Stimulated activated CD8-positive, alpha-beta memory T cell treated with anti-CD3 and anti-CD28 coated beads, Interleukin-12 subunit alpha, Interleukin-12 subunit beta, amount 100 ng/mL, for 24 hours (primary cell): Measurements from ENCODE around the gene SPTBN5.
"Not testable (repeated sequence)": the region's sequence is repeated elsewhere in the genome, so short reads cannot be mapped to it uniquely, and the experiment has no call there.

ENCODE experiments used
- DNase-seq: peaks from one replicate; pipeline ENCODE4 v3.0.0-alpha.2; 2020; ENCODE audit errors: extremely low read depth

Gene SPTBN5

GRCh38 chr15:41847206-41847605 is 46.6 kb downstream of the SPTBN5 start:
- DNase-seq: no peak

GRCh38 chr15:41844814-41845213 is 49.0 kb downstream of the SPTBN5 start:
- no peak for DNase-seq

GRCh38 chr15:41843571-41843970 is 50.3 kb downstream of the SPTBN5 start:
- no peak for DNase-seq

GRCh38 chr15:41842229-41842628 is 51.6 kb downstream of the SPTBN5 start:
- no peak for DNase-seq

- no peak for DNase-seq
Measured at GRCh38 chr15:41841131-41841530, 52.7 kb downstream of the SPTBN5 start.

GRCh38 chr15:41840673-41841072 is 53.2 kb downstream of the SPTBN5 start:
- DNase-seq: no peak

GRCh38 chr15:41839781-41840491 is 53.9 kb downstream of the SPTBN5 start:
- DNase-seq: no peak

GRCh38 chr15:41838400-41838897 is 55.4 kb downstream of the SPTBN5 start, which contains the start of gene PLA2G4B:
Gene PLA2G4B, plus strand, starts transcription at chr15:41838847. Its CDS starts 67 bp downstream, at chr15:41838914.
- DNase-seq: no peak

- DNase-seq: no peak
Measured at GRCh38 chr15:41836713-41837454, 57.0 kb downstream of the SPTBN5 start.

GRCh38 chr15:41836073-41836472 is 57.8 kb downstream of the SPTBN5 start:
- no peak for DNase-seq

- DNase-seq: no peak
Measured at GRCh38 chr15:41834096-41834495, 59.8 kb downstream of the SPTBN5 start.

GRCh38 chr15:41832875-41833274 is 61.0 kb downstream of the SPTBN5 start:
- no peak for DNase-seq

- DNase-seq: no peak
Measured at GRCh38 chr15:41832208-41832607, 61.6 kb downstream of the SPTBN5 start.

- DNase-seq: not testable (repeated sequence)
Measured at GRCh38 chr15:41831291-41831690, 62.6 kb downstream of the SPTBN5 start.

- DNase-seq: no peak
Measured at GRCh38 chr15:41829959-41830646, 63.8 kb downstream of the SPTBN5 start.

GRCh38 chr15:41828807-41829141 is 65.1 kb downstream of the SPTBN5 start:
- DNase-seq: no peak

- DNase-seq: peak; percentile 89
Measured at GRCh38 chr15:41827880-41828806, 65.7 kb downstream of the SPTBN5 start, which contains the start of gene JMJD7. Gene JMJD7, plus strand, starts transcription at chr15:41828092. Its CDS starts 33 bp downstream, at chr15:41828125.

- no peak for DNase-seq
Measured at GRCh38 chr15:41827290-41827879, 66.5 kb downstream of the SPTBN5 start.

- DNase-seq: no peak
Measured at GRCh38 chr15:41825572-41826535, 68.0 kb downstream of the SPTBN5 start.

- no peak for DNase-seq
Measured at GRCh38 chr15:41825145-41825544, 68.7 kb downstream of the SPTBN5 start.
